ENCODE measurements around the gene MFSD6.

GRCh38 chr2:190466819-190467446 lies 58.8 kb downstream of the MFSD6 start:
- TF ChIP-seq, protein P1, sequence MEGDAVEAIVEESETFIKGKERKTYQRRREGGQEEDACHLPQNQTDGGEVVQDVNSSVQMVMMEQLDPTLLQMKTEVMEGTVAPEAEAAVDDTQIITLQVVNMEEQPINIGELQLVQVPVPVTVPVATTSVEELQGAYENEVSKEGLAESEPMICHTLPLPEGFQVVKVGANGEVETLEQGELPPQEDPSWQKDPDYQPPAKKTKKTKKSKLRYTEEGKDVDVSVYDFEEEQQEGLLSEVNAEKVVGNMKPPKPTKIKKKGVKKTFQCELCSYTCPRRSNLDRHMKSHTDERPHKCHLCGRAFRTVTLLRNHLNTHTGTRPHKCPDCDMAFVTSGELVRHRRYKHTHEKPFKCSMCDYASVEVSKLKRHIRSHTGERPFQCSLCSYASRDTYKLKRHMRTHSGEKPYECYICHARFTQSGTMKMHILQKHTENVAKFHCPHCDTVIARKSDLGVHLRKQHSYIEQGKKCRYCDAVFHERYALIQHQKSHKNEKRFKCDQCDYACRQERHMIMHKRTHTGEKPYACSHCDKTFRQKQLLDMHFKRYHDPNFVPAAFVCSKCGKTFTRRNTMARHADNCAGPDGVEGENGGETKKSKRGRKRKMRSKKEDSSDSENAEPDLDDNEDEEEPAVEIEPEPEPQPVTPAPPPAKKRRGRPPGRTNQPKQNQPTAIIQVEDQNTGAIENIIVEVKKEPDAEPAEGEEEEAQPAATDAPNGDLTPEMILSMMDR (conservative IDR thresholded peaks at IDR 0.05 in 1 of 2, IDR thresholded peaks at IDR 0.05 in 1 of 2; ENCODE audit: low read depth in 1 of 2, low read length in 2 of 2), result no peak
- TF ChIP-seq EZH2 (IDR thresholded peaks at IDR 0.05; ENCODE audit: low read length, missing control alignments), result no peak
